Measurements from ENCODE around the gene CD8B2. TPM values are rescaled to one million over a fixed set of nuclear protein-coding genes. Genes with fewer than 3 reads are reported as not detected.

CD8B2 gene
- total and polyA plus RNA-seq, 10 of the 15 experiments (the other 5 are each of a cell fraction or from before 2014, with no cell fraction given): 0.05 to 0.08 TPM; not detected in 8

DNA sequence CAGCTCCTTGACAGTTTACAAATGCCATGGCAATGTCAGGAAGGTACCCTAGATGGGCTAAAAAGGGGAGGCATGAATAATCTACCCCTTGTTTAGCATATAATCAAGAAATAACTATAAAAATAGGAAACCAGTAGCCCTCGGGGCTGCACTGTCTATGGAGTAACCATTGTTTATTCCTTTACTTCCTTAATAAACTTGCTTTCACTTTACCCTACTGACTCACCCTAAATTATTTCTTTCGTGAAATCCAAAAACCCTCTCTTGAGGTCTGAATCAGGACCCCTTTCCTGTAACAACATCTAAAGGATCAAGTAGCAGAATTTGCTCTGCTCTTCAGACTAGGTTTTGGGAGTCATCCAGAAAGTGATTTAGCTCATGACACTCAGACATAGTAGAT is 43.7 kb downstream of the CD8B2 start (continued):
- TF ChIP-seq, protein P1, sequence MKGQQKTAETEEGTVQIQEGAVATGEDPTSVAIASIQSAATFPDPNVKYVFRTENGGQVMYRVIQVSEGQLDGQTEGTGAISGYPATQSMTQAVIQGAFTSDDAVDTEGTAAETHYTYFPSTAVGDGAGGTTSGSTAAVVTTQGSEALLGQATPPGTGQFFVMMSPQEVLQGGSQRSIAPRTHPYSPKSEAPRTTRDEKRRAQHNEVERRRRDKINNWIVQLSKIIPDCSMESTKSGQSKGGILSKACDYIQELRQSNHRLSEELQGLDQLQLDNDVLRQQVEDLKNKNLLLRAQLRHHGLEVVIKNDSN (IDR thresholded peaks at IDR 0.05; ENCODE audit: borderline replicate concordance, extremely low read length, insufficient read depth, low read depth, low read length): no peak
- TF ChIP-seq PML (IDR thresholded peaks at IDR 0.05; ENCODE audit: low read length) (no peak), SMC3 (IDR thresholded peaks at IDR 0.05; ENCODE audit: borderline replicate concordance, low read length) (no peak), JUND (IDR thresholded peaks at IDR 0.05; ENCODE audit: low read depth, low read length) (no peak), MAX (IDR thresholded peaks at IDR 0.05; ENCODE audit: low read depth, low read length) (no peak), BHLHE40 (IDR thresholded peaks at IDR 0.05; ENCODE audit: borderline replicate concordance in 1 of 2, low read depth in 2 of 2, low read length in 1 of 2) (no peak), MTA2 (IDR thresholded peaks at IDR 0.05; ENCODE audit: low read depth) (no peak), PAX5 (IDR thresholded peaks at IDR 0.05; ENCODE audit: borderline replicate concordance, low read depth, low read length) (no peak), SREBF2 (IDR thresholded peaks at IDR 0.05; ENCODE audit: low read length) (no peak), IRF4 (IDR thresholded peaks at IDR 0.05; ENCODE audit: low read depth, low read length) (no peak)
- TF ChIP-seq, protein P2, sequence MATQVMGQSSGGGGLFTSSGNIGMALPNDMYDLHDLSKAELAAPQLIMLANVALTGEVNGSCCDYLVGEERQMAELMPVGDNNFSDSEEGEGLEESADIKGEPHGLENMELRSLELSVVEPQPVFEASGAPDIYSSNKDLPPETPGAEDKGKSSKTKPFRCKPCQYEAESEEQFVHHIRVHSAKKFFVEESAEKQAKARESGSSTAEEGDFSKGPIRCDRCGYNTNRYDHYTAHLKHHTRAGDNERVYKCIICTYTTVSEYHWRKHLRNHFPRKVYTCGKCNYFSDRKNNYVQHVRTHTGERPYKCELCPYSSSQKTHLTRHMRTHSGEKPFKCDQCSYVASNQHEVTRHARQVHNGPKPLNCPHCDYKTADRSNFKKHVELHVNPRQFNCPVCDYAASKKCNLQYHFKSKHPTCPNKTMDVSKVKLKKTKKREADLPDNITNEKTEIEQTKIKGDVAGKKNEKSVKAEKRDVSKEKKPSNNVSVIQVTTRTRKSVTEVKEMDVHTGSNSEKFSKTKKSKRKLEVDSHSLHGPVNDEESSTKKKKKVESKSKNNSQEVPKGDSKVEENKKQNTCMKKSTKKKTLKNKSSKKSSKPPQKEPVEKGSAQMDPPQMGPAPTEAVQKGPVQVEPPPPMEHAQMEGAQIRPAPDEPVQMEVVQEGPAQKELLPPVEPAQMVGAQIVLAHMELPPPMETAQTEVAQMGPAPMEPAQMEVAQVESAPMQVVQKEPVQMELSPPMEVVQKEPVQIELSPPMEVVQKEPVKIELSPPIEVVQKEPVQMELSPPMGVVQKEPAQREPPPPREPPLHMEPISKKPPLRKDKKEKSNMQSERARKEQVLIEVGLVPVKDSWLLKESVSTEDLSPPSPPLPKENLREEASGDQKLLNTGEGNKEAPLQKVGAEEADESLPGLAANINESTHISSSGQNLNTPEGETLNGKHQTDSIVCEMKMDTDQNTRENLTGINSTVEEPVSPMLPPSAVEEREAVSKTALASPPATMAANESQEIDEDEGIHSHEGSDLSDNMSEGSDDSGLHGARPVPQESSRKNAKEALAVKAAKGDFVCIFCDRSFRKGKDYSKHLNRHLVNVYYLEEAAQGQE (IDR thresholded peaks at IDR 0.05; ENCODE audit: low read depth, low read length): no peak

Measured in GM12878 (cell line).